ENCODE measurements around the gene RAI1. TPM values are rescaled to one million over a fixed set of nuclear protein-coding genes. Genes with fewer than 3 reads are reported as not detected.

RAI1 gene
- total and polyA plus RNA-seq, 2 of the 13 experiments (the other 11 are each of a cell fraction or from before 2014, with no cell fraction given): 3.4 to 5.2 TPM

DNA sequence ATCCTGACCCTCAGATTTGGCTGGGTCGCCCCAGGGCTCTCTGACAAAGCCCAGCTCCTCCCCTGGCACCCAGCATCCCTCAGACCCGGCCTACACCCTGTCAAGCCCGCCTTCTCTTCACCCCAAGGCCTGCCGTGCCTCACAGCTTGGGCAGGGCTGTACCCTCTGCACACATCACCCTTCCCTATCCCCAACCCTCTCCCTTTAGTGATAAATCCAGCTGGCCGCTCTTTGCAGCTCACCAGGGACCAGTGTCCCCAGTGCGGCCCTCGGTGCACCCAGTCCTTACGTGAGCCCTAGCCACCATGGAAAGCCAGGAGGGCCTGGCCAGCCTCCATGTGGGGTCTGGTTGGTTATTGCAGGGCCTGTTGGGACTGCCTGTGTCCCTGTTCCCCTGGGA is 74.5 kb downstream of the RAI1 start (continued):
- TF ChIP-seq, protein P1, sequence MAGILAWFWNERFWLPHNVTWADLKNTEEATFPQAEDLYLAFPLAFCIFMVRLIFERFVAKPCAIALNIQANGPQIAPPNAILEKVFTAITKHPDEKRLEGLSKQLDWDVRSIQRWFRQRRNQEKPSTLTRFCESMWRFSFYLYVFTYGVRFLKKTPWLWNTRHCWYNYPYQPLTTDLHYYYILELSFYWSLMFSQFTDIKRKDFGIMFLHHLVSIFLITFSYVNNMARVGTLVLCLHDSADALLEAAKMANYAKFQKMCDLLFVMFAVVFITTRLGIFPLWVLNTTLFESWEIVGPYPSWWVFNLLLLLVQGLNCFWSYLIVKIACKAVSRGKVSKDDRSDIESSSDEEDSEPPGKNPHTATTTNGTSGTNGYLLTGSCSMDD (CRISPR knock-in tag; IDR thresholded peaks at IDR 0.05): no peak

DNA sequence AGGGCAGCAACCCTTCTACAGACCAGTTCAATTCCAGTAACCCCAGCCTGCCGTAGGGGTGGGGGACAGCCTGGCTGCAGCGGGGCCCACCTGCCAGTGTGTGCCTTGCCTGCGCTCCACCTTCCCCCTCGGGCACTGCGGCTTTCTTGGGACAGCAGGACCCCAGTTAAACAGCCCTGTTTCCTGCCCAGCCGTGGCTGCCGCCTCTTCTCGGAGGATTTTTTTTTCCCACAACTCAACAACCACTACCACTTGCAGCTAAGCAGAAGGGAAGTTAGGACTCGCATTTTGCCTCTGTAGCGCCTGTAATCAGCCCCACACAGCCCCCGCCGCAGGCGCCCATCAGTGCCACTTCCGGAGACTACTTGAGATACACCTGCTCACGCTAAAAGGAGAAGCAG is 76.1 kb downstream of the RAI1 start:
- Histone ChIP-seq H3K9ac (ENCODE audit: insufficient read depth, low read depth, low read length) (no peak overlapping the region), H3K9me3 (ENCODE audit: low read length) (no peaks in the 10 kb centered on the region), H3K4me1 (ENCODE audit: insufficient read depth, low read length) (peaks cover 40% of the 10 kb centered on the region), H3K4me2 (ENCODE audit: low read depth, low read length) (no peak overlapping the region), H4K20me1 (ENCODE audit: insufficient read depth, low read length) (peaks cover 8% of the 10 kb centered on the region; the same call in 1 of the 2 replicates), H3K27me3 (ENCODE audit: control insufficient read depth in 1 of 2, insufficient read depth in 2 of 2, low read length in 2 of 2) (no peaks in the 10 kb centered on the region), H3K4me3 (replicated peaks in 1 of 3; ENCODE audit: insufficient read depth in 1 of 3, low read depth in 2 of 3, low read length in 3 of 3) (no peak overlapping the region), H3K36me3 (replicated peaks in 1 of 2; ENCODE audit: control insufficient read depth in 1 of 2, insufficient read depth in 2 of 2, low read length in 2 of 2) (peaks cover 2 to 17% of the 10 kb centered on the region in 2 experiments; a peak in 4 of 5 replicates), H3K79me2 (ENCODE audit: insufficient read depth, low read length) (peaks cover 18% of the 10 kb centered on the region), H2AFZ (ENCODE audit: low read length) (no peak overlapping the region), H3K27ac (ENCODE audit: extremely low read length, insufficient read depth, low read length) (no peak overlapping the region)
- TF ChIP-seq, protein P2, sequence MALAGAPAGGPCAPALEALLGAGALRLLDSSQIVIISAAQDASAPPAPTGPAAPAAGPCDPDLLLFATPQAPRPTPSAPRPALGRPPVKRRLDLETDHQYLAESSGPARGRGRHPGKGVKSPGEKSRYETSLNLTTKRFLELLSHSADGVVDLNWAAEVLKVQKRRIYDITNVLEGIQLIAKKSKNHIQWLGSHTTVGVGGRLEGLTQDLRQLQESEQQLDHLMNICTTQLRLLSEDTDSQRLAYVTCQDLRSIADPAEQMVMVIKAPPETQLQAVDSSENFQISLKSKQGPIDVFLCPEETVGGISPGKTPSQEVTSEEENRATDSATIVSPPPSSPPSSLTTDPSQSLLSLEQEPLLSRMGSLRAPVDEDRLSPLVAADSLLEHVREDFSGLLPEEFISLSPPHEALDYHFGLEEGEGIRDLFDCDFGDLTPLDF (CRISPR knock-in tag; IDR thresholded peaks at IDR 0.05): no peak
- no peak for TF ChIP-seq NR2F1 (CRISPR knock-in tag; IDR thresholded peaks at IDR 0.05)
- TF ChIP-seq, protein P3, sequence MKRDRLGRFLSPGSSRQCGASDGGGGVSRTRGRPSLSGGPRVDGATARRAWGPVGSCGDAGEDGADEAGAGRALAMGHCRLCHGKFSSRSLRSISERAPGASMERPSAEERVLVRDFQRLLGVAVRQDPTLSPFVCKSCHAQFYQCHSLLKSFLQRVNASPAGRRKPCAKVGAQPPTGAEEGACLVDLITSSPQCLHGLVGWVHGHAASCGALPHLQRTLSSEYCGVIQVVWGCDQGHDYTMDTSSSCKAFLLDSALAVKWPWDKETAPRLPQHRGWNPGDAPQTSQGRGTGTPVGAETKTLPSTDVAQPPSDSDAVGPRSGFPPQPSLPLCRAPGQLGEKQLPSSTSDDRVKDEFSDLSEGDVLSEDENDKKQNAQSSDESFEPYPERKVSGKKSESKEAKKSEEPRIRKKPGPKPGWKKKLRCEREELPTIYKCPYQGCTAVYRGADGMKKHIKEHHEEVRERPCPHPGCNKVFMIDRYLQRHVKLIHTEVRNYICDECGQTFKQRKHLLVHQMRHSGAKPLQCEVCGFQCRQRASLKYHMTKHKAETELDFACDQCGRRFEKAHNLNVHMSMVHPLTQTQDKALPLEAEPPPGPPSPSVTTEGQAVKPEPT (CRISPR knock-in tag; IDR thresholded peaks at IDR 0.05; ENCODE audit: low read depth): no peak
- TF ChIP-seq NCOA1 (CRISPR knock-in tag; IDR thresholded peaks at IDR 0.05): no peak
- TF ChIP-seq, protein P4, sequence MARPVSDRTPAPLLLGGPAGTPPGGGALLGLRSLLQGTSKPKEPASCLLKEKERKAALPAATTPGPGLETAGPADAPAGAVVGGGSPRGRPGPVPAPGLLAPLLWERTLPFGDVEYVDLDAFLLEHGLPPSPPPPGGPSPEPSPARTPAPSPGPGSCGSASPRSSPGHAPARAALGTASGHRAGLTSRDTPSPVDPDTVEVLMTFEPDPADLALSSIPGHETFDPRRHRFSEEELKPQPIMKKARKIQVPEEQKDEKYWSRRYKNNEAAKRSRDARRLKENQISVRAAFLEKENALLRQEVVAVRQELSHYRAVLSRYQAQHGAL (CRISPR knock-in tag; IDR thresholded peaks at IDR 0.05; ENCODE audit: not compliant biosample characterization): no peak
- no peak for TF ChIP-seq ZNF546 (CRISPR knock-in tag; conservative IDR thresholded peaks at IDR 0.05)
- TF ChIP-seq, protein P5, sequence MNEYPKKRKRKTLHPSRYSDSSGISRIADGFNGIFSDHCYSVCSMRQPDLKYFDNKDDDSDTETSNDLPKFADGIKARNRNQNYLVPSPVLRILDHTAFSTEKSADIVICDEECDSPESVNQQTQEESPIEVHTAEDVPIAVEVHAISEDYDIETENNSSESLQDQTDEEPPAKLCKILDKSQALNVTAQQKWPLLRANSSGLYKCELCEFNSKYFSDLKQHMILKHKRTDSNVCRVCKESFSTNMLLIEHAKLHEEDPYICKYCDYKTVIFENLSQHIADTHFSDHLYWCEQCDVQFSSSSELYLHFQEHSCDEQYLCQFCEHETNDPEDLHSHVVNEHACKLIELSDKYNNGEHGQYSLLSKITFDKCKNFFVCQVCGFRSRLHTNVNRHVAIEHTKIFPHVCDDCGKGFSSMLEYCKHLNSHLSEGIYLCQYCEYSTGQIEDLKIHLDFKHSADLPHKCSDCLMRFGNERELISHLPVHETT (CRISPR knock-in tag; conservative IDR thresholded peaks at IDR 0.05): no peak
- no peak for TF ChIP-seq ZNF562 (CRISPR knock-in tag; IDR thresholded peaks at IDR 0.05; ENCODE audit: borderline replicate concordance)
- no peak for TF ChIP-seq PPARG (CRISPR knock-in tag; conservative IDR thresholded peaks at IDR 0.05)
- TF ChIP-seq BCL6 (CRISPR knock-in tag; IDR thresholded peaks at IDR 0.05): no peak
- in situ Hi-C loops (cut with HindIII; ENCODE audit: extremely low pct_ligation_motif_present, low pct_unique_long_range_greater_than_20kb) (no loop called here), intact Hi-C loops (cut with micrococcal nuclease; ENCODE audit: unreplicated experiment) (no loop called here)
- CTCF ChIA-PET (ENCODE audit: low intra/inter-chr PET ratio, low total read pairs): no interaction called here
- ATAC-seq (no peak), FAIRE-seq (no peak), DNase-seq (ENCODE audit: low spot score) (no peak)
- no TSS peak for BruUV-seq (replicated peaks)
- POLR2A ChIA-PET: no interaction called here
- 96% methylated on average over 13 of the region's 15 CpGs for WGBS (ENCODE audit: low lambda C conversion rate)

Measured in HepG2 (cell line).